Liver (tissue), 3 donors: Measurements from ENCODE around the gene GAS7.

ENCODE experiments used
- EGR1 ChIP-seq, 2 donors: IDR thresholded peaks; 2 replicates each; pipeline ENCODE4 v1.6.1; 2016 to 2018; ENCODE audit warnings: antibody characterized with exemption in 2 of 2, low read depth in 2 of 2
- FOXA1 ChIP-seq: IDR thresholded peaks from 2 replicates; pipeline ENCODE4 v1.6.1; 2016; ENCODE audit warnings: antibody characterized with exemption
- GABPA ChIP-seq, 2 donors: IDR thresholded peaks in 1 of 2; conservative IDR thresholded peaks in 1 of 2; 2 replicates each; pipeline ENCODE4 v1.6.1; 2016; ENCODE audit warnings: antibody characterized with exemption in 2 of 2, mild to moderate bottlenecking in 1 of 2, moderate library complexity in 1 of 2
- JUND ChIP-seq, 2 donors: IDR thresholded peaks; 2 replicates each; pipeline ENCODE4 v1.6.1; 2016; ENCODE audit warnings: antibody characterized with exemption in 2 of 2
- MAX ChIP-seq: IDR thresholded peaks from 2 replicates; pipeline ENCODE4 v1.6.1; 2016; ENCODE audit warnings: antibody characterized with exemption
- RAD21 ChIP-seq, 2 donors: IDR thresholded peaks; 2 replicates each; pipeline ENCODE4 v1.6.1; 2016; ENCODE audit warnings: antibody characterized with exemption in 2 of 2, mild to moderate bottlenecking in 2 of 2
- SP1 ChIP-seq: IDR thresholded peaks from 2 replicates; pipeline ENCODE4 v1.6.1; 2018; ENCODE audit warnings: antibody characterized with exemption, mild to moderate bottlenecking
- YY1 ChIP-seq: IDR thresholded peaks from 2 replicates; pipeline ENCODE4 v1.6.1; 2016; ENCODE audit warnings: antibody characterized with exemption, mild to moderate bottlenecking
- ZBTB33 ChIP-seq: IDR thresholded peaks from 2 replicates; pipeline ENCODE4 v1.6.1; 2016; ENCODE audit warnings: antibody characterized with exemption
- TF ChIP-seq, protein P1 (sequence below): fragments of 150-350 bp; IDR thresholded peaks from 2 replicates; pipeline ENCODE4 v1.5.1; 2017; ENCODE audit warnings: improper control_type of control experiment, low read depth, low read length; ENCODE audit not compliant: missing input control
- TF ChIP-seq, protein P2 (sequence below): IDR thresholded peaks from 2 replicates; pipeline ENCODE4 v1.6.1; 2016; ENCODE audit warnings: antibody characterized with exemption
- donor health status: healthy.
- donor health status: healthy.

DNA sequence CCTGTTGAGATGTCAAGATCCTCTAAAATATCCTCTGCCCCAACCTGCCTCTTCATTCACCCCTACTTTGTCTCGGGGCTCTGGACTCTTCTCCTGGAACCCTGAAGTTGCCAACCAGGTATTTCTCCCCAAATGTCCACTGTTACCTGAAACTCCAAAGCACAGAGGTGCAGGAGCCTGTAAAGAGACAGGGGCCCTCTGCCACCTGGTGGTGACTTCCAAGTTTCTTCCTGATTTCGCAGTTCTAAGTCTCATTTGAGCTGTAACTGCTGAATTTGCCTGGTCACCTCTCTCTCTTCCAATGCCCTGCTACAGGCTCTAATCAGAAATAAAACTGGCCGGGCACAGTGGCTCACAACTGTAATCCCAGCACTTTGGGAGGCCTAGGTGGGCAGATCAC lies 216.2 kb downstream of the GAS7 start:
- TF ChIP-seq, protein P1, sequence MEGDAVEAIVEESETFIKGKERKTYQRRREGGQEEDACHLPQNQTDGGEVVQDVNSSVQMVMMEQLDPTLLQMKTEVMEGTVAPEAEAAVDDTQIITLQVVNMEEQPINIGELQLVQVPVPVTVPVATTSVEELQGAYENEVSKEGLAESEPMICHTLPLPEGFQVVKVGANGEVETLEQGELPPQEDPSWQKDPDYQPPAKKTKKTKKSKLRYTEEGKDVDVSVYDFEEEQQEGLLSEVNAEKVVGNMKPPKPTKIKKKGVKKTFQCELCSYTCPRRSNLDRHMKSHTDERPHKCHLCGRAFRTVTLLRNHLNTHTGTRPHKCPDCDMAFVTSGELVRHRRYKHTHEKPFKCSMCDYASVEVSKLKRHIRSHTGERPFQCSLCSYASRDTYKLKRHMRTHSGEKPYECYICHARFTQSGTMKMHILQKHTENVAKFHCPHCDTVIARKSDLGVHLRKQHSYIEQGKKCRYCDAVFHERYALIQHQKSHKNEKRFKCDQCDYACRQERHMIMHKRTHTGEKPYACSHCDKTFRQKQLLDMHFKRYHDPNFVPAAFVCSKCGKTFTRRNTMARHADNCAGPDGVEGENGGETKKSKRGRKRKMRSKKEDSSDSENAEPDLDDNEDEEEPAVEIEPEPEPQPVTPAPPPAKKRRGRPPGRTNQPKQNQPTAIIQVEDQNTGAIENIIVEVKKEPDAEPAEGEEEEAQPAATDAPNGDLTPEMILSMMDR: no peak
- no peak for TF ChIP-seq EGR1 (IDR thresholded peaks at IDR 0.05; ENCODE audit: low read depth in 2 of 2)
- TF ChIP-seq YY1: no peak
- no peak for TF ChIP-seq SP1
- TF ChIP-seq RAD21 (IDR thresholded peaks at IDR 0.05): peak; percentile 6 to 22
- TF ChIP-seq, protein P2, sequence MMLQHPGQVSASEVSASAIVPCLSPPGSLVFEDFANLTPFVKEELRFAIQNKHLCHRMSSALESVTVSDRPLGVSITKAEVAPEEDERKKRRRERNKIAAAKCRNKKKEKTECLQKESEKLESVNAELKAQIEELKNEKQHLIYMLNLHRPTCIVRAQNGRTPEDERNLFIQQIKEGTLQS: no peak
- no peak for TF ChIP-seq ZBTB33
- TF ChIP-seq FOXA1: no peak
- TF ChIP-seq JUND (IDR thresholded peaks at IDR 0.05): no peak
- no peak for TF ChIP-seq GABPA (IDR thresholded peaks at IDR 0.05 in 1 of 2, conservative IDR thresholded peaks at IDR 0.05 in 1 of 2)
- no peak for TF ChIP-seq MAX
